Stimulated activated CD4-positive, alpha-beta T cell treated with anti-CD3 and anti-CD28 coated beads, Interleukin-1b, Interleukin-23, amount 100 ng/mL, for 24 hours (primary cell): ENCODE measurements around the gene LIPH.

Experiments used
- DNase-seq, 4 experiments: peaks; one replicate each; pipeline ENCODE4 v3.0.0-alpha.2; 2020; ENCODE audit warnings: low read depth in 4 of 4, low spot score in 1 of 4

LIPH gene

DNA sequence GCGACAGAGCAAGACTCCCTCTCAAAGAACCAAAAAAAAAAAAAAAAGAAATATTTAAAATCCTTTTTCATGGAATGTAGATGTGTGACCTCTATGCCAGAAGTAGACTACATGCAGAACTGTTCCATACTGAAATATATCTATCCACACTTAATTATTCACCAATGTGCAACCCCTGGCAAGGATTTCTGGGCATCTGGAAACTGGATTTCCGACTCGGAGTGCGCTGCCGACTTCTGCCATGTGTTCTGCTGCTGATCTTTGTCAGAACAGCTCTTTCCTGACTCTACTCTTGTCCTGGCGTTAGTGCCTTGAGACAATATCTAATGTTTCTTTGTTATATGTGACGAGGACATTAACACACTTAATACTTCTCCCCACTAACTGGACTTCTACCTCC lies 11.7 kb downstream of the LIPH start:
- no peak for DNase-seq

DNA sequence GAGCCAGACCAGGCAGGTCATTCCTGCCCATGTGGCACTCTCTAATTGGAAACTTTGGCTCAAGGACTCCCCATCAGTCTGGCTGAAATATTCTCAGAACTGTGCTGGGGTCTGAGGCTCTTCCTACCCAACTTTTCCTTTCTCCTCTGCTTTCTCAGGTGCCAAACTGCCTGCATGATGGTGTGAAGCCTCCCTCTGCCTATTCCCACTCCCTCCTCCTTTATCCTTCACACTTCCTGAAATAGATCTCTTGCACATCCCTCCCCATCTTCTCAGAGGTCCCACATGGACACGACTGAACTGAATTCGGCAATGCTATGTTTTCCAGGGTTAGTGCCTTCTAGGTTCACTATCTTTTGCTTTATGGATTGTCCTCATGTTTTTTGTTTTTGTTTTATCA lies 12.5 kb downstream of the LIPH start:
- no peak for DNase-seq

DNA sequence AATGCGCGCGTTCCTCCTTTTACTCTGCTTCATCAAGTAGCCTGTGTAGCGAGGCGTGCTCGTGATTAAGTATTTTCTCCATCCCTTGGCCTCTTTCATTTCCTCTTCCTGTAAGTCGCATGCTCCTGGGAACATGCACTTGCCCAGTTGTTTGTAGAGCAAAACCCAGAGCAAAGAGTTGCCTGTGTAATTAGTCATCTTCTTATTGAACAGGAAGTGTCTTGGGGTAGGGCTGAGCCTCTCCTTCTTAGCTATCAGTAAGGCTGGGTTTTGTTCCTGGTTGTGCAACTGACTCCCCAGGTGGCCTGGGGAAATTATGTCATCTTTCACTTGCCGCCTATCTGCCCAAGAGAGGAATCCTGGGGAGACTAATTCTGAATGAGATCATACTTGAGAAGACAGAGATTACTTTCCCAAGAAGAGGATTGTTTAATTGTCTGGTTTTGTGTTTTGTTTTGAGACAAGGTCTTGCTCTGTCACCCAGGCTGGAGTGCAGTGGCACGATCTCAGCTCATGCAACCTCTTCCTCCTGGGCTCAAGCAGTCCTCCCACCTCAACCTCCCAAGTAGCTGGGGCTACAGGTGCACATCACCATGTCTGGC lies 14.9 kb downstream of the LIPH start:
- peak in 2 of 4 experiments; percentile 16 to 41 for DNase-seq

DNA sequence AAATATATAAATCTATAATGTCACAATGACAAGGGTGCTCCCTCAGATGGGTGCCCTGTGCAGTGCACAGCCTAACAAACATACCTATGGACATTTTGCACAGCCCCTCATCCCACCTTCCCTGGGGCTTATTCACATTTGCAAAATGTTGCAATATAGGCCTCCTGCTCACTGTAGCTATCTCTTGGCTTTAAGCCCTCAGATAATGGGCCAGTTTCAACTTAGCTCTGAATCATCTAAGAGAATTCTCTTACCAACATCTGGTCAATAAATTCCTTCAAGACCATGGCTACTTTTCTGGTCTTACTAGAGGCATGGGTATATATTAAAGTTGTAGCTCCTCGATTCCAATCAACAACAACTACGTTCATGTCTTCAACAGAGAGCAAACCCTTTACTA lies 17.9 kb downstream of the LIPH start:
- DNase-seq = no peak

DNA sequence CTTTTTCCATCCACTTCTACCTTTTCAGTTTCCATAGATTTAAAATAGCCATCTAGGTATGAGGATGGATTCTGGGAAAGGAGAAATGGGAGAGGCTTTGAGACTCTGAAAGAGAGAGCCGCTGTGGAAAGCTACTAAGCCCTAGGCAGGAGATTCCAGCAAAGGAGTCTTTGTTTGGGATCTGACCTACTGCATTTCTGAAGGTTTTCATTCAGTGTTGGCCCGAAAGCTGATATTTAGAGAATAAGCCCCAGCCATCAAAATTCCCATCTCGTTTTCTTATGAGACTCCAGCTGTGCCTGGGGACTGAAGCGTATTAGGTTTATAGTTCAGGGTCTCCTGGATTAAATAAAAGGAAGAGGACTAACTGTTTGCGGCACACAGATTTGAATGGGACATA lies 19.5 kb downstream of the LIPH start:
- no peak for DNase-seq

DNA sequence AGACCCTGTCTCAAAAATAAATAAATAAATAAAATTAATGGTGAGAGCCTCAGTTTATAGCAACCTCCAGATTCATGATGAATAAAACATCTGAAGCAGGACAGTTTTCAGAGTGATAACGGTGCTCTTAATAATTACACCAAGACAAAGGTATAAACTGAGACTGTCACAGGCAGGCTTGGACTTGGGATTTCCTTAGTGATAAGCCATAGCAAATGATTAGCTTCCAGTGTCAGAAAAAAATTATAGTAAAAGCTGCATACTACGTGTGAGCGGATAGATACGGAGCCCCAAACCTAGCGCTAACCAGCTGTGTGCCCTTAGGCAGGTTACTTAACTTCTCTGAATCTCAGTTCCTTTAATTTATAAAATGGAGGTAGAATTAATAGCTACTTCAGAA lies 21.5 kb downstream of the LIPH start:
- DNase-seq = no peak

DNA sequence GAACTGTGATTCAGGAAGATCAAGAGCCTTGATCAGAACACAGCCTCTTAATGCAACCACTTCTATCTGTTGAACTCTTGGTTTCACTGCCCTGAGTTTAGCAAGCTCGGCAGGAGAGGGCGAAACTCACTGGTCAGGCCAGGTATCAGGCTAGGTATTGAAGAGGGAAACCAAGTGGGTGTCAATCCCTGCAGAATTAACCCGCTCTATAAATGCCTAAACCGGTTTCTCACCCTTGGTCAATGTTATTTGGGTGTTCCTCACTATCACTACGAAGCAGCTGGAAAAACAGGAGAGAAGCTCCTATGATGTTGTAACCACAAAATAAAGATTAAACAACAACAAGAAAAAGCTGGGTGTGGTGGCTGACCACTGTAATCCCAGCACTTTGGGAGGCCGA lies 23.9 kb downstream of the LIPH start:
- DNase-seq = no peak

DNA sequence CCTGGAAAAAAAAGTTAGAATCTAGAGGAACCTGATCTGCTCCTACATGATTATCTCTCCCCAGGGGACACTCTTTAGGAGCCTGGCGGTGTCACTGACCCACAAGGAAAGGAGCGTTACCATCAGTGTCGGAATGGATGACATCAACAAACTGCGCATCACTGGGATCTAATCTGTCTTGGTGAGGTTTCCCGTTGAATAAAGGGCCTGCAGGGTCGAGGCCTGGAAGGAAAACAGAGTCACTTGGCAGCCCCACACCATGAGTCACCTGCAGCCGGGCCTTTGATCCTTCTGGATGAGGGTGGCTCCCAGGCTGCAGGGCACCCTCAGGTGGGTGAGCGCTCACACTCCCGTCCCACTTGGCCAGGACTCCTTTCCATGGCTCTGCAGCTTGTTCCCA lies 25.0 kb downstream of the LIPH start:
- no peak for DNase-seq

DNA sequence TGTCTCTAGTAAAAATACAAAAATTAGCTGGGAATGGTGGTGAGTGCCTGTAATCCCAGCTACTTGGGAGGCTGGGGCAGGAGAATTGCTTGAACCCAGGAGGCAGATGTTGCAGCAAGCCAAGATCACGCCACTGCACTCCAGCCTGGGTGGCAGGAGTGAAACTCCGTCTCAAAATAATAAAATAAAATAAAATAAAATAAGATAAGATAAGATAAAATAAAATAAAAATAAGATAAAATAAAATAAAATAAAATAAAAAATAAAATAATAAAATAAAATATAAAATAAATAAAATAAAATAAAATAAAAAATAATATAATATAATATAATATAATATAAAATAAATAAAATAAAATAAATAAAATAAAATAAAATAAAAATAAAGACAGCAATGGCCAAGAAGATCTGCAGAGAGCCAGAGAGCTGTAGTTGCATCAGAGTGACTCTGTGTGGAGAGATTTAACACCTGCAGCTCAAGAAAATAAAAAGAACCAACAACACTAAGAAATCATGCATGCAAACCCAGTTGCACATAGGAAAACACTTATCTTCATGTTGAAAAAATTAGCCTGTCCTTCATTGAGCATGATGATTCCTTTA lies 25.9 kb downstream of the LIPH start:
- DNase-seq = no peak

DNA sequence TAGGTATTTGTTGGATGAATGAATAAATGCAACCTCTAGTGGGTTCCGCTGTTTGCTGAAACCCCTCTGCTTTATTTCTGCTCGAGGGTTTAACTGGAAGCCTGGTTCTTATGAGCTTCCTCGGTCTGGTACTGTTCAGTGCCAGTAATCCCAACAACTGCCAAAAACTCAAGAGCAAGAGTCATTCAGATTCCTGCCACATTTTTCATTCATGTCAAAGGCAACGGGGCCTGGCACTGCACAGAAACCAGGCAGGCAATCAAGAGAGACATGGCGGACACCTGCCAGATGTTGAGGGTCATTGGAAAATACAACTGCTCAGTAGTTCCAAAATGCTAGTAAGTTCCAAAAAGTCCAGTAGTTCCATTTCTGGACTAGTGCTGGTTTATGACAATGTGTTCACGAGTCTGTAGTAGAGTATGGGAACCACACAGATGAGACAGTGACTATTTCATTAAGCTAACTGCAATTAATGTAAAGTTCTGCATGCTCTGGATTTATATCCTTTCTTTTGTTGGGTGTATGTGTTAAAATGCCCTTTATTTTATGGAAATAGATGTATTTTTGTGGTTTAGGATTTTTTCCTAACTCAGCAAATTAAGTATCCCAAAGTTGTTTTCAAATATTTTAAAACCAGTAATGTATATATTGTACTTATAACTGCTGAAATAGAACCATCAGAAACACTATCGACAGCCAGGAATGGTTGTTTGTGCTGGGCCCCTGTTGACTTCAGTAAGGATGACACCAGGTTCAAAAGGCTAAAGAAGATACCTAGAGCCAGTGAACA lies 30.8 kb downstream of the LIPH start:
- no peak for DNase-seq

DNA sequence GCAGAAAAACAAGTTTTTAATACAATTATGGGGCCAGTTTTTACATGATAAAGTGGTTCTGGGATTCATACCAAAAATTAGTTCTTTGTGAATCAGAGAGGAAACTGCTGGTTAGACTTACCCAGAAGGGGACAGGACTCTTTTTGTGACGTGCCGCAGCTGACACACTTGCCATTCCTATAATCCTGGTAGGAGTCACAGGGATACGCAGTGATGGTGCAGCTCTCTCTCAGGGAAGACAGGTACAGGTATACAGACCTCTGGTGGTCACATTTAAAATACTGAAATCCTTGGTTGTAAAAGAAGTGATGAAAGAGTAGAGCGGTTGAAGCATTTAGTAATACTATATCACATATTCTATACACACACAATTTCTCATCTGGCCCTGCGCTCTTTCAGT lies 33.4 kb downstream of the LIPH start:
- DNase-seq = no peak

DNA sequence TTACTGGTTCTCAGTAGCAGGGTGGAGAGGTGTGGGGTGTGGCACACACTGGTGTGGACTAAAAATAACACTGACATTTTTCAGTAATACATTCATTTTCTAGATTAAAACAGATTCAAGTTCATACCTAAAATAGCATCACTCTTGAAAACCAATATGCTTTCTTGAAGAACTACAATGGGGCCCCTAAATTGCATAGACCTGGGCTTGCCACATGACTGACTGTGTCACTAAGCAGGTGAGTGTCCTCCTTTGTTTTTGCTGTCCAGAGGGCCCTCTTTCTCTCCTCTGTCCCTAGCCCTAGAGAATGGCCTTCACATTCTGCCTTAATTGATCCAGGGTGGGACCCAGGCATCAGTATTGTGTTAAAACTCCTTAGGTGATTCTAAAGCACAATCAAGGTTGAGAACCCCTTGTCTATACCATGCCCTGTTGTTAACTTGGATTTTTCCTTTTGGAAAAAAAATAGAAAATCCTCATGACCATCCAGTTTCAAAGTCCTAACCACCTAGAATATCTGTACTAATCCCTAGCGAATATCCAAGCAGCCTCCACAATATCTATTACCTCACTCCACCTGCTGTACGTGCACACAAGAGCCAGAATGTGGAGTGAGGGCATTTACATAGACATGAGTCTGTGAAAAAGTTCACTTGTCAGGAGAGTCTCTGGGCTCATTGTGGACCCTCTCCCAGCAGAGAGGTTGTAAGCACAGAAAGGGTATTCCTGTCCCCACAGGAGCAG lies 34.8 kb downstream of the LIPH start:
- no peak for DNase-seq

DNA sequence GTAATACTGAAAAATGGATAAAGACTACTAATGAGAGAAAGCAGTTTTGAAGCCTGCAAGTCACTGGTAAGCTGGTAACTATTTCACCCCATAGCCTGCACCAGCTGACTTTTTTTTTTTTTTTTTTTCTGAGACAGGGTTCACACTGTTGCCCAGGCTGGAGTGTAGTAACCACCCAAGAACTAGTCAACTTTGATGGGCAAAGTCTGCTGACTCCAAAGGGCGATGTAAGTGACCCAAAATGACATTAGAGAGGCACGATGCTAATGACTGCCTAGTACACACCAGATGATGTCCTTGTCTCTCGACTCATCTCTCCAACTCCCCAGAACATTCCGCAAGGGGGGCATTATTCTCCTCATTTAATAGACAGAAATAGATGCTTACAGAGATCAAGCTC lies 40.7 kb downstream of the LIPH start:
- DNase-seq = no peak

DNA sequence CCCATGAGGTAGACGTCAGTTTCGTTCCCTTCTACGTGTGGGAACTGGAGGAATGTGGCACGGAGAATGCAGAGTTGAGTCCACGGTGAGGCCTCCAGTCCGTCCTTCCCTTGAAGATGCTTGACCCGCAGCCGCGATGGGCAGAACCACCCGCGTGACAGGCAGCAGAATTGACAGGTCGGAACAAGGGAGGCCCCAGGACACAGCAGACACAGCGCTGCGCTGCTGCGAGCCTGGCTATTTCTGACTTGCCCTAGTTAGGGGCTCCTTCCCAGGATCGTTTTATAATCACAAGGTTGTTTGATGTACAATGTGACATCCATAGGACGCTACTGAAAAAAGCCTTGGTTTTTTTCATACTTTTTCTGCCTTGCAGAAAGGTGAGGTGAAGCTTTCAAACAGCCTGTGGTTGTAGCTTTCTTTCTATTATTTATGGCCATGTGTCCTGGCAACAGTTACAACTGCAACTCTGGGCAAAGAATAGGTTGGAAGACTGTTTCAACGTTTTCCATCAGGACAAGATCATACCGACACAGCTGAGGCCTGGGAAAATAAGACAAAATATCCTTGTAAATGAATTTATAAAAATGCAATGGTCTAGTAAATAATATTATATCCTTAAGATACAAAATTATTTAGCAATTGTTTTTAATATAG lies 43.9 kb downstream of the LIPH start:
- no peak for DNase-seq

DNA sequence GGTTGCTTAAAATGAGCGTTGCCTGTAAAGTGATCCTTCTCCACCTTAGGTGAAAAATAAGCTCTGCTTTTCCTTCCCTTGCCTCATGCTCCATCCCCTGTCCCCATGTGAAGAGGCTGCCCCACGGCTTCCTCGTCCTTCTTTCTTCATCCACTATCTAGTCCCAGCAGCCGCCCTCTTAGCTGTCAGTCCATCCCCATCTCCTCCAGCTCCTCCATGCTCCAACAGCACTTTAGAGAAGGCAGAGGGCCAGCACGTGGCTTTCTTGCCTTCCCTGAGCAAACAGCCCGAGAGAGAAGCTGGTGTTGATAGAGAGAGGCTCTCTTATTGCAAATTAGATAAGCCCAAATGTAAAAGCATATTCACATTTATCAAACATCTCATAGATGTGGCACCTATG lies 44.5 kb downstream of the LIPH start:
- DNase-seq = no peak

DNA sequence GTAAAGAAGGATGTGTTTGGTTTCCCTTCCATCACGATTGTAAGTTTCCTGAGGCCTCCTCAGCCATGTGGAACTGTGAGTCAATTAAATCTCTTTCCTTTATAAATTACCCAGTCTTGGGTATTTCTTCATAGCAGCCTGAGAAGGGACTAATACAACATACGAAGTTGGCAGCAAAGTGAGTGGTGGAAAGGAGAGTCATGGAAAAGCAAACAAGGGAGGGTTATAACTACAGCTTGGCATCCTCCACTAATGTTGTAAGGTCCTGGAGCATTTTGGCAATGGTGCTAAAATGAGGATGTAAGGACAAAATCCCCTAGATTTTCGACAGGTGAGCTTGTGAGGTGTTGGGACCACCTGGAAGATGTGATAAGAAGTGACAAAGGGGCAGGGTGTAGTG lies 47.8 kb downstream of the LIPH start:
- no peak for DNase-seq

DNA sequence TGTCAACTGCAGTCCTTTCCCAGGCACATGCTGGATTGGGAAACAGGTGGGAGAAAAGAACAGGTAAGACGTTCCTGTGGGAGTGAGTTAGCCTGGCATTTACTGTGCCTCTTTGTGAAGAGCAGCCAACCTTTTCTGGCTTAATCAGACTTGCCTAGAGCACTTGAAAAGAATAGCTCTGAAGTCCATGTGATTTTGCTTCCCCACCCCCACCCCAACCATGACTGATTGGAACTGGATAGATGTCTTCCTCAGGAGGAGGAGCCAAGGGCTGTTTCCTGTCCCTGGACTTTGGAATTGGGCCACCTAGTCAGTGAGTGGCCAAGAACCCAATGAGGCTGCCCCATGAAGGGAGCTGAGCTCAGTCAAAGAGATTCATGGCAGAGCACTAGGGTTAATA lies 48.9 kb downstream of the LIPH start:
- no peak for DNase-seq

DNA sequence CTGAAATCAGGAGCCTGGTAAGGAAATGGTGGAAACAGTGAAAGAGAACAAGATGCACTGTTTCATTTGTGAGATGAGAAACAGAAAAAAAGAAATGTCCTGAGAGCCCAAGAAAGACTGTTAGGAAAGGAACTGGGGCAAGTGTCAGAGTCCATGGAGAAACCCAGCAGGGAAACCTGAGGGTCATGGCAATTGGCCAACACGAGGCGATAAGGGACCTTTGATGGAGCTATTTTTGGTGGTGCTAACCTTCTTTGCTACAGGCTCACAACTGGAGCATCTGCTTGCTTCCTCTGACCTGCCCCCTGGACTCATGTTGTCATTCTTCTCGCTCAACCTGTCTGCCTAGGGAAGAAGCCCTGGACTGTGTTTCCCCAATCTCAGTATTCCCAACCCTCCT lies 49.4 kb downstream of the LIPH start:
- no peak for DNase-seq

DNA sequence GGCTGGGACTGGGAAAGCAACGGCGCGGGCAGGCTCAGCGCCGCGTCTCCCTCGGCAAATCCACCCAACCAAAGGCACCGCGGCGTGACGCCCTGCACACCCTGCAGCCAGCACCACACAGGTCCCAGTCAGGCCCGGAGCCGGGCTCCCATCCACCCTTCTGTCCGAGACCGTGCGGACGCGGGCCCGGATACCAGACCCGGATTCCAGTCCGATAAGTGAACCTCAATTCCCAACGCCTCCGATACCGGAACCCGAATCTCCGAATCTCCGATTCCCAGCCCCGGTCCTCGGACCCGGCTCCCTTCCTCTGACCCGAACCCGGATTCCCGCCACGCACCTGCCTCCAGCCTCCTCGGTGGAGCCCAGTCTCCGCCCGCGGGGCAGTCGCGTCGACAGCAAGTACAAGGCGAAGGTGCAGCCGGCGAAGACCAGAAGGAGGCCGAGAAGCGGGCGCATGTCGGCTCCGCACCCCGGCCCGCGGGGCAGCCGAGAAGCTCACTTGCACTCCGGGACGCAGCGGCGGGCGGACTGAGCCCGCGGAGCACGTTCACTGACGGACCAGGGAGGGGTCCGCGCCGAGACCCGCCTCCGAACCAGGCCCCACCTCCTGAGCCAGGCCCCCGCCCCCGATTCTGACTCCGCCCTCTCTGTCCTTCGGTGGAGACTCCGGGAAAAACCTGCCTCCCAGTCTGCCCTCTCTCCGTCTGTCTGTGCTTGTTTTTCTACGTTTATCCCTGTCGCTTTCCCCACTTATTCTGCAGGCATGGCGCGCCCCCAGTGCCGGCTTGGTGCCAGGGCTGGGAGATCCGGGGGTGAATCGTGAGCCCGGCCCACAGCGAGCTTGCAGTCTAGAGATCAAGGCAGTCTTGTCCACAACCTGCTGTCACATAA lies 53.6 kb downstream of the LIPH start, which contains the start of gene TMEM41A:
Gene TMEM41A, minus strand, starts transcription at position 533 of the 894 bp plus-strand sequence. Its CDS starts 74 bp downstream, at position 459.
- peak; percentile 78 to 88 (median 87) for DNase-seq

DNA sequence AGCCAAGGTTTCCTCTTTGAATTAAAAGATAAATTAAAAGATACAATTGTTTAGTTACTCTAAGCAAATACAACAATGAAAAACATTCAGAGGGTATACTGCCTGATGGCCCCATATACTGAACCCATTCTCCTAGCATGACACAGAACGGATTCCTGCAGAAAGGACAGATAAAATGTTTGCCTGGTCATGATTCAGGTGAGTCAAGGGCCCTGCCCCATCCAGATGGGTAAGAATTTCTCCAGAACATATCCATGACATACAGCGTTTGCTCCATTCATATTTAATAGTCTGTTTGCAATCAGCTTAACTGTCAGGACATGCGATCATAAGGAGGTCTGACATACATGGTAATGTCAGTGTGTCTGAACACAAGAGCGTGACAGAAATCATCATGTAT lies 62.1 kb downstream of the LIPH start:
- DNase-seq = no peak
